HG03064 (cell line): Measurements from ENCODE around the gene XK.
"Not testable (repeated sequence)": the region's sequence is repeated elsewhere in the genome, so short reads cannot be mapped to it uniquely, and the experiment has no call there.

Experiments
- ATAC-seq: cut with Tn5 transposase; IDR thresholded peaks from one replicate; pipeline ENCODE4 v1.9.1; 2021; ENCODE audit warnings: low read depth; ENCODE audit not compliant: unreplicated experiment

The XK gene

GRCh38 chrX:37685381-37686359, at the start of gene XK:
Gene XK, plus strand, starts transcription at chrX:37685791. Its CDS starts 171 bp downstream, at chrX:37685962.
- no peak for ATAC-seq

GRCh38 chrX:37638047-37638446, 47.5 kb upstream of the XK start:
- no peak for ATAC-seq

GRCh38 chrX:37640142-37640541, 45.4 kb upstream of the XK start:
- no peak for ATAC-seq

- no peak for ATAC-seq
These were observed 43.7 kb upstream of the XK start for GRCh38 chrX:37641859-37642258.

- no peak for ATAC-seq
These were observed 40.9 kb upstream of the XK start for GRCh38 chrX:37644381-37645305.

GRCh38 chrX:37646254-37646653, 39.3 kb upstream of the XK start:
- no peak for ATAC-seq

GRCh38 chrX:37650879-37651278, 34.7 kb upstream of the XK start:
- ATAC-seq, result not testable (repeated sequence)

GRCh38 chrX:37651921-37652452, 33.6 kb upstream of the XK start:
- ATAC-seq, result no peak

GRCh38 chrX:37652589-37653231, 32.9 kb upstream of the XK start:
- ATAC-seq, result no peak

GRCh38 chrX:37653397-37654085, 32.0 kb upstream of the XK start:
- no peak for ATAC-seq

GRCh38 chrX:37658343-37659030, 27.1 kb upstream of the XK start:
- ATAC-seq, result no peak

- no peak for ATAC-seq
These were observed 26.5 kb upstream of the XK start for GRCh38 chrX:37659047-37659446.

- no peak for ATAC-seq
These were observed 23.4 kb upstream of the XK start for GRCh38 chrX:37662181-37662580.

GRCh38 chrX:37666516-37666915, 19.1 kb upstream of the XK start:
- ATAC-seq, result no peak

- no peak for ATAC-seq
These were observed 18.4 kb upstream of the XK start for GRCh38 chrX:37667141-37667540.

GRCh38 chrX:37672563-37672962, 13.0 kb upstream of the XK start:
- ATAC-seq, result no peak

GRCh38 chrX:37676811-37677210, 8.8 kb upstream of the XK start:
- ATAC-seq, result no peak

- no peak for ATAC-seq
These were observed 8.3 kb upstream of the XK start for GRCh38 chrX:37677243-37677642.

GRCh38 chrX:37677765-37678164, 7.8 kb upstream of the XK start:
- no peak for ATAC-seq
